D721Med (cell line): ENCODE measurements around the gene SLC23A3.

Experiments
- DNase-seq: peaks from one replicate; pipeline ENCODE4 v3.0.0; 2011; ENCODE audit warnings: low spot score; ENCODE audit not compliant: insufficient read length
- FAIRE-seq: peaks from 2 replicates; lab custom pipeline; 2011; peaks lifted over from hg19 to GRCh38; lab: Jason Lieb, UNC
- TF ChIP-seq, protein P1 (sequence below): IDR thresholded peaks from 2 replicates; pipeline ENCODE4 v1.5.1; 2012; ENCODE audit warnings: mild to moderate bottlenecking, control low read depth; ENCODE audit not compliant: insufficient read depth; ENCODE audit errors: missing control alignments

The SLC23A3 gene

DNA sequence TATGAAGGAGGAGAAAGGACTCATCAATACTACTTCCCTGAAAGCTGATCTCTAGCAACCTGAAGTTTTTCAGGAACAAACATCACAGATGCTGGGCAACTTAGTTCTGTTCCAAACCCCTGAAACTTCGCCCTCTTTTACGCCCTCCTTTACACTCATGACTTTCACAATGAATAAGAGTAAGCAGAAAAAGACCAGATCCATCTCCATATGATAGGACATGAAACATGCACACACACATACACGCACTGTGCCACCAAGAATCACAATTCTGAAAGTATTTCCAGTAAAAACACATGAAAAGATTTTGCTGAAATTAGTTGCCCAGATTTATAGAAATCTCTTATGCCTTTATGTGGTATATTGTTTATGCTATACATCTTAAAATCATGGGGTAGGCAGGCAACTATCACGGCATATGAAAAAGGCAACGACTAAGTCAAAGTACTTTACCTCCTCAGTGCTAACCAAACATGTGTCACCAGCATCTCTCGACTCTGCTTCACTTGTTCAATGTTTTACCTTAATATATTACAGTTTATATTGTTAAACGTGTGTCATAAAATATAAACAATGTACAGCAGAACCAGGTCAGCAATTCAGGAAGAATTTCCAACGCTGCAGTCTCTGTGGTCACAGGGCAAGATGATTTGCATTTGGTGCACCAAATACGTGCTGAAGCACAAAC is 57.0 kb downstream of the SLC23A3 start:
- TF ChIP-seq, protein P1, sequence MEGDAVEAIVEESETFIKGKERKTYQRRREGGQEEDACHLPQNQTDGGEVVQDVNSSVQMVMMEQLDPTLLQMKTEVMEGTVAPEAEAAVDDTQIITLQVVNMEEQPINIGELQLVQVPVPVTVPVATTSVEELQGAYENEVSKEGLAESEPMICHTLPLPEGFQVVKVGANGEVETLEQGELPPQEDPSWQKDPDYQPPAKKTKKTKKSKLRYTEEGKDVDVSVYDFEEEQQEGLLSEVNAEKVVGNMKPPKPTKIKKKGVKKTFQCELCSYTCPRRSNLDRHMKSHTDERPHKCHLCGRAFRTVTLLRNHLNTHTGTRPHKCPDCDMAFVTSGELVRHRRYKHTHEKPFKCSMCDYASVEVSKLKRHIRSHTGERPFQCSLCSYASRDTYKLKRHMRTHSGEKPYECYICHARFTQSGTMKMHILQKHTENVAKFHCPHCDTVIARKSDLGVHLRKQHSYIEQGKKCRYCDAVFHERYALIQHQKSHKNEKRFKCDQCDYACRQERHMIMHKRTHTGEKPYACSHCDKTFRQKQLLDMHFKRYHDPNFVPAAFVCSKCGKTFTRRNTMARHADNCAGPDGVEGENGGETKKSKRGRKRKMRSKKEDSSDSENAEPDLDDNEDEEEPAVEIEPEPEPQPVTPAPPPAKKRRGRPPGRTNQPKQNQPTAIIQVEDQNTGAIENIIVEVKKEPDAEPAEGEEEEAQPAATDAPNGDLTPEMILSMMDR, result no peak
- FAIRE-seq, result no peak
- no peak for DNase-seq

DNA sequence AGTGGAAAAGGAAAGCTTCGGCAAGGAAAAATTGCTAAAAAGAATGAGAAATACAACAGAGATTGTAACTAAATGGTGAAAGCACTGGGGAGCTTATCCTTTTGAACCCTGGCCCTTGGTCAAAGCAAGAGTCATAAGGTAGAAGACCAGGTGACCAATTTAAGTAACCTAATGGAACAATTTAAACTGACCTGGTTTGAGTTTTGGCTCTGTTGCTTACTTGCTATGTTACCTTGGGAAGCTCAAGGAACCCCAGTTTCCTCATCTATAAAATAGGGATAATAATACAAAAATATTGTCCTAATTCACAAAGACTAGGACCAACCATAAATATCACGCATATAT is 57.8 kb downstream of the SLC23A3 start:
- TF ChIP-seq, protein P1, result no peak
- no peak for DNase-seq
- FAIRE-seq, result no peak
